Gastroesophageal sphincter (tissue), 3 donors: Measurements from ENCODE around the gene DBP.

Experiments used
- CTCF ChIP-seq, 4 experiments: fragments of 200-600 bp in 2 of 4; fragments of 450-650 bp in 2 of 4; sonication (generic) in 1 of 4; IDR thresholded peaks; one replicate each; pipeline ENCODE4 v1.5.1; 2017 to 2019; ENCODE audit warnings: antibody characterized with exemption in 4 of 4, mild to moderate bottlenecking in 2 of 4, moderate library complexity in 2 of 4
- POLR2A ChIP-seq, 2 donors: fragments of 450-650 bp; IDR thresholded peaks; one replicate each; pipeline ENCODE4 v1.6.1; 2017; ENCODE audit warnings: antibody characterized with exemption in 2 of 2, mild to moderate bottlenecking in 2 of 2, moderate library complexity in 1 of 2
- POLR2AphosphoS5 ChIP-seq: sonication (generic); formaldehyde crosslinking; IDR thresholded peaks from one replicate; pipeline ENCODE4 v1.6.1; 2017; ENCODE audit warnings: antibody characterized with exemption

DNA sequence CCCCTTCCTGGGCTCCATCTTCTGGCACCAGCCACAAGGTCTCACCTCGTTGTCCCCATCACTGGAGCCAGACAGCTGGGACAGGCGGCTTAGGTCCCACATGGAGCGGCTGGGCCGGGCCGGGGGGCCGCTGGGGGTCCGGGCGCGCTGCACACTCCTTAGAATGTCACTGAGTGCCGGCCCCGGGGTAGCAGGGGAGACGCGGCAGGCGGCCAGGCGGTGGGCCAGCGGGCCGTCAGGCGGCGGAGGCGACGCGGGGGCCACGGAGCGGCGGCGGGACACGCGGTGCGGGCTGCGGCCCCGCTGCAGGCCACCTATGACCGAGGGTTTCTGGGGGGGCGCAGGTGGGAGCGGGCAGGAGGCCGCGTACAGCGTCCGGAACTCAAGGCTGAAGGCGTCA lies 33.7 kb downstream of the DBP start:
- no peak for TF ChIP-seq CTCF (IDR thresholded peaks at IDR 0.05)
- no peak for TF ChIP-seq POLR2AphosphoS5
- no peak for TF ChIP-seq POLR2A (IDR thresholded peaks at IDR 0.05)
